ENCODE results near the gene CD4.

GRCh38 chr12:6763380-6763779 is 25.9 kb upstream of the CD4 start:
- TF ChIP-seq CTCF (IDR thresholded peaks at IDR 0.05): no peak
- TF ChIP-seq POLR2A (IDR thresholded peaks at IDR 0.05): no peak
